Upper lobe of left lung (tissue), 6 donors: ENCODE measurements around the gene ATF6. TPM values are rescaled to one million over a fixed set of nuclear protein-coding genes. Genes with fewer than 3 reads are reported as not detected.

Experiments
- ATAC-seq, 2 donors: fragments of 200-7000 bp; cut with Tn5 transposase; one replicate each; pipeline ENCODE4 v1.9.1; 2022; ENCODE audit warnings: mild to moderate bottlenecking in 2 of 2, moderate library complexity in 2 of 2; ENCODE audit not compliant: low FRiP score in 2 of 2
- DNase-seq, 2 donors: peaks; one replicate each; pipeline ENCODE4 v3.0.0-alpha.2; 2019 to 2020
- H3K27ac ChIP-seq, 4 donors: fragments of 200-600 bp; sonication (generic); one replicate each; pipeline ENCODE4 v1.5.1; 2016 to 2019
- H3K27me3 ChIP-seq, 4 donors: fragments of 200-600 bp; sonication (generic); one replicate each; pipeline ENCODE4 v1.5.1; 2017 to 2019
- H3K36me3 ChIP-seq, 4 donors: fragments of 200-600 bp; sonication (generic); one replicate each; pipeline ENCODE4 v1.5.1; 2016 to 2019
- H3K4me1 ChIP-seq, 4 donors: fragments of 200-600 bp; sonication (generic); one replicate each; pipeline ENCODE4 v1.5.1; 2018 to 2019
- H3K4me3 ChIP-seq, 4 donors: fragments of 200-600 bp; sonication (generic); one replicate each; pipeline ENCODE4 v1.5.1; 2017 to 2019; ENCODE audit warnings: mild to moderate bottlenecking in 2 of 4, moderate library complexity in 1 of 4
- H3K9me3 ChIP-seq, 4 donors: fragments of 200-600 bp; sonication (generic); one replicate each; pipeline ENCODE4 v1.5.1; 2018 to 2019
- EP300 ChIP-seq, 4 donors: sonication (generic); formaldehyde crosslinking; IDR thresholded peaks; one replicate each; pipeline ENCODE4 v1.5.1; 2017; ENCODE audit warnings: antibody characterized with exemption in 4 of 4, control low read depth in 2 of 4
- POLR2A ChIP-seq, 4 donors: fragments of 450-650 bp; IDR thresholded peaks; one replicate each; pipeline ENCODE4 v1.5.1; 2016 to 2017; ENCODE audit warnings: antibody characterized with exemption in 4 of 4, mild to moderate bottlenecking in 2 of 4
- POLR2AphosphoS5 ChIP-seq, 2 donors: sonication (generic); formaldehyde crosslinking; IDR thresholded peaks; one replicate each; pipeline ENCODE4 v1.5.1; 2017; ENCODE audit warnings: antibody characterized with exemption in 2 of 2
- WGBS, 2 donors: methylation state at CpG; one replicate each; pipeline ENCODE4 v1.1.5; 2017 to 2018; 5-methylcytosine and 5-hydroxymethylcytosine counted together
- total RNA-seq, 6 donors: library from RNA; depleted of rRNA in 4 of 6; stranded (reverse); fragments of >200 nt in 4 of 6; gene quantifications; one replicate each; pipeline versions ENCODE4 v1.1.0 to v1.2.1, GENCODE V29; 2016 to 2021
- TF ChIP-seq, protein P1 (sequence below), 6 experiments: fragments of 450-650 bp in 4 of 6; fragments of 200-600 bp in 2 of 6; sonication (generic) in 2 of 6; IDR thresholded peaks; one replicate each; pipeline ENCODE4 v1.5.1; 2016 to 2019; ENCODE audit warnings: antibody characterized with exemption in 6 of 6
- donor health status: DM: no; HTN: no; CAD: no; lungs with moderate emphysema.
- donor health status: DM: no; HTN: yes; CAD: no; lungs with severe emphysema.

Gene ATF6
- total RNA-seq, 6 donors from 2014 or later = 14.2 to 36.7 (median 27.0) TPM

DNA sequence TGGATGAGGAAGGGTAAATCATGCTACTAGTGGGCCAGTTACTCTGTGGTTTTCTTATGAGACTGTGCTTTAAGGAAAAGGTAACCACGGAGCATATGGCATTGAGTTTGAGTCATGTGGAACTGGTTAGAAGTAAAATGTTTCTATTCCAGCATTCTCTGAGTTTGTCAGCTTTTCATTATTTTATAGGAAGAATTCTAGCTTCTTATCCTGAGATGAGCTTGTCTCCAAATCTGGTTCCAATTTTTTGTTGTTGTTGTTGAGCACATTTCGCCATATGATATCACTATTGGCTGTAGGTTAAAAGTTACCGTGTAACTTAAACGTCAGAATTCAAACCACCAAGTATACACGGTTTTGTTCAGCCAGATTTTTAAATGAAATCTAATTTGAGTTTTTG, 69.9 kb downstream of the ATF6 start:
- H3K4me1 ChIP-seq = no peaks in the 10 kb centered on the region
- TF ChIP-seq EP300 (IDR thresholded peaks at IDR 0.05) (no peak), POLR2AphosphoS5 (IDR thresholded peaks at IDR 0.05) (no peak), POLR2A (IDR thresholded peaks at IDR 0.05) (no peak)
- TF ChIP-seq, protein P1, sequence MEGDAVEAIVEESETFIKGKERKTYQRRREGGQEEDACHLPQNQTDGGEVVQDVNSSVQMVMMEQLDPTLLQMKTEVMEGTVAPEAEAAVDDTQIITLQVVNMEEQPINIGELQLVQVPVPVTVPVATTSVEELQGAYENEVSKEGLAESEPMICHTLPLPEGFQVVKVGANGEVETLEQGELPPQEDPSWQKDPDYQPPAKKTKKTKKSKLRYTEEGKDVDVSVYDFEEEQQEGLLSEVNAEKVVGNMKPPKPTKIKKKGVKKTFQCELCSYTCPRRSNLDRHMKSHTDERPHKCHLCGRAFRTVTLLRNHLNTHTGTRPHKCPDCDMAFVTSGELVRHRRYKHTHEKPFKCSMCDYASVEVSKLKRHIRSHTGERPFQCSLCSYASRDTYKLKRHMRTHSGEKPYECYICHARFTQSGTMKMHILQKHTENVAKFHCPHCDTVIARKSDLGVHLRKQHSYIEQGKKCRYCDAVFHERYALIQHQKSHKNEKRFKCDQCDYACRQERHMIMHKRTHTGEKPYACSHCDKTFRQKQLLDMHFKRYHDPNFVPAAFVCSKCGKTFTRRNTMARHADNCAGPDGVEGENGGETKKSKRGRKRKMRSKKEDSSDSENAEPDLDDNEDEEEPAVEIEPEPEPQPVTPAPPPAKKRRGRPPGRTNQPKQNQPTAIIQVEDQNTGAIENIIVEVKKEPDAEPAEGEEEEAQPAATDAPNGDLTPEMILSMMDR (IDR thresholded peaks at IDR 0.05) = no peak
- peaks cover 0 to 12% (median 1%) of the 10 kb centered on the region in 4 donors for H3K36me3 ChIP-seq
- no peaks in the 10 kb centered on the region for H3K27me3 ChIP-seq
- DNase-seq = no peak
- no peak for ATAC-seq
- WGBS, 2 donors = 82 to 92% methylated on average over 5 of the region's 5 CpGs
- H3K9me3 ChIP-seq = no peaks in the 10 kb centered on the region
- no peak overlapping the region for H3K4me3 ChIP-seq
- H3K27ac ChIP-seq = no peak overlapping the region

DNA sequence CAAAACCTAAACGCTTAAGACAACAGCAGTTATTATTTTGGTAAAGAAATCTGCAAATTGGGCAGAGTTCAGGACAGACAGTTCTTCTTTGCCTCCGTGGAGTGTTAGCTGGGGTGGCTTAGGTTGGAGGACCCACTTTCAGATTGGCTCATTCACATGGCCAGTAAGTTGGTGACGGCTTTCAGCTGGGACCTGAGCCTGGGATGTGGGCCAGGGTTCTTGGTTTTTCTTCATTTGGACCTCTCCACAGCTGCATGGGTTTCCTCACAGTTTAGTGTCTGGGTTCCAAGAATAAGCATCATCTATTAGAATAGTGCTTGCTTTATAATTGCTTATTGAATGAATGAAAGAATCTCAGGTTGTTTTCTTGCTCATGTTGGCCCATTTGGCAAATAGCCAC, 72.2 kb downstream of the ATF6 start:
- ATAC-seq (peak in 1 of 2 donors; percentile 32), DNase-seq (no peak)
- peaks cover 0 to 4% (median 0%) of the 10 kb centered on the region in 4 donors for H3K4me1 ChIP-seq
- no peak overlapping the region for H3K4me3 ChIP-seq
- H3K36me3 ChIP-seq = peaks cover 0 to 21% (median 3%) of the 10 kb centered on the region in 4 donors
- H3K9me3 ChIP-seq = no peaks in the 10 kb centered on the region
- no peak overlapping the region for H3K27ac ChIP-seq
- 88 to 92% methylated on average over 3 of the region's 3 CpGs for WGBS, 2 donors
- no peak for TF ChIP-seq EP300 (IDR thresholded peaks at IDR 0.05)
- TF ChIP-seq POLR2AphosphoS5 (IDR thresholded peaks at IDR 0.05) = no peak
- TF ChIP-seq, protein P1 (IDR thresholded peaks at IDR 0.05) = no peak
- TF ChIP-seq POLR2A (IDR thresholded peaks at IDR 0.05) = no peak
- H3K27me3 ChIP-seq = no peaks in the 10 kb centered on the region

DNA sequence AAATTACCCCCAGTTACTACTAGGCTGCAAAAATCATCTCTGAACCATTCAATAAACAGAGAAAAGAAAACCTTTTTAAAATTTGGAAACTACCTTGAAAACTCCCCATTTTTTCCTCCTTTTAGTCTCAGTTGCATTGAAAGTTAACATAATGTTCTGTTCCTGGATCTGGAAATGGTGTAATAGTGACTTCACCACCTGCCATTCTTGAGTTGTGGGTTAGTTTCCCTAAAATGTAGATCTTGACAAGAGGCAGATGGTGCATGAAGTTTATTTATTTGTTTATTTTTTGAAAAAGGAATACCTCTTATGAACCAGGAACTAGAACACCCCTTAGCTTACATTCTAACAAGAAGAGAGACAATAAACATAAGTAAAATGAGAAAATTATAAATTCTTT, 72.8 kb downstream of the ATF6 start:
- no peak for DNase-seq
- peaks cover 0 to 21% (median 3%) of the 10 kb centered on the region in 4 donors for H3K36me3 ChIP-seq
- H3K27ac ChIP-seq = no peak overlapping the region
- H3K4me3 ChIP-seq = no peak overlapping the region
- no peaks in the 10 kb centered on the region for H3K9me3 ChIP-seq
- no peak for ATAC-seq
- TF ChIP-seq POLR2A (IDR thresholded peaks at IDR 0.05) (no peak), POLR2AphosphoS5 (IDR thresholded peaks at IDR 0.05) (no peak), EP300 (IDR thresholded peaks at IDR 0.05) (no peak)
- TF ChIP-seq, protein P1 (IDR thresholded peaks at IDR 0.05) = no peak
- H3K4me1 ChIP-seq = peaks cover 0 to 4% (median 0%) of the 10 kb centered on the region in 4 donors
- H3K27me3 ChIP-seq = no peaks in the 10 kb centered on the region

DNA sequence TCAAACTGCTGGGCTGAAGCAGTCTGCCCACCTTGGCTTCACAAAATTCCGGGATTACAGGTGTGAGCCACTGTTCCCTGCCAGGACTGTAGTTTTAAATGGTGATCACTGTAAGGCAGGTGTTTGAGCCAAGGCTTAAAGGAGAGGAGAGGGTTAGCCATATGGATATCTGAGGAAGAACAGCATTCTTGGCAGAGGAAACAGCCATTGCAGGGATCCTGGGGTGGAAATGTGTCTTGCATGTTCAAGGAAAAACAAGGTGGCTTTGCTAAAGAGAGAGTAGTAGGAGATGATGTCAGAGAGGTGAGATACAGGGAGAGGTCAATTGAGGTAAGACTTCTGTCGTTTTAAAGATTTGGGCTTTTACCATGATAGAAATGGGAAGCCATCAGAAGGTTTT, 73.5 kb downstream of the ATF6 start:
- DNase-seq (no peak), ATAC-seq (no peak)
- no peaks in the 10 kb centered on the region for H3K27me3 ChIP-seq
- peaks cover 0 to 24% (median 3%) of the 10 kb centered on the region in 4 donors for H3K36me3 ChIP-seq
- H3K27ac ChIP-seq = no peak overlapping the region
- 90 to 93% methylated on average over 2 of the region's 2 CpGs for WGBS, 2 donors
- TF ChIP-seq POLR2AphosphoS5 (IDR thresholded peaks at IDR 0.05) (no peak), POLR2A (IDR thresholded peaks at IDR 0.05) (no peak), EP300 (IDR thresholded peaks at IDR 0.05) (no peak)
- TF ChIP-seq, protein P1 (IDR thresholded peaks at IDR 0.05) = no peak
- no peaks in the 10 kb centered on the region for H3K9me3 ChIP-seq
- H3K4me3 ChIP-seq = no peak overlapping the region
- peaks cover 0 to 4% (median 0%) of the 10 kb centered on the region in 4 donors for H3K4me1 ChIP-seq

DNA sequence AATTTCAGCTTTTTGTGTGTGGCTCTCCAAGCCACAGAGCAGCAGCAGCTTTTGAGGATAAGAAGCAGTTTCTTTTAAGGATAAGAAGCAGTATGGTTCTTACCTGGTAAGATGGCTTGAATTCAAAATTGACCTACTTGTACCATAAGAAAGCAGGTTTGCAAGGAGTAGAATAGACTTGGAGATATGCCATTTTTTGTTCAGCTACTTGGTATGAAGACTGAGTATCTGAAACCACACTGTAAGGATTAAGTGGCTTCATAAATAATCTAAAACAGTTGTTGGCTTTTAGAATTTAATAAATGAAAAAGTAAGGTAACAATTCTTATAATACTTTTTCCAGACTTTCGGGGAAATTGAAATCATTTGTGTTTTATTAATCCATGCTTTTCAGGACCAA, 74.2 kb downstream of the ATF6 start:
- Histone ChIP-seq H3K27ac (no peak overlapping the region), H3K9me3 (no peaks in the 10 kb centered on the region), H3K4me3 (no peak overlapping the region), H3K4me1 (peaks cover 0 to 4% (median 0%) of the 10 kb centered on the region in 4 donors), H3K36me3 (peaks cover 0 to 24% (median 3%) of the 10 kb centered on the region in 4 donors), H3K27me3 (no peaks in the 10 kb centered on the region)
- TF ChIP-seq POLR2AphosphoS5 (IDR thresholded peaks at IDR 0.05) = no peak
- no peak for TF ChIP-seq POLR2A (IDR thresholded peaks at IDR 0.05)
- TF ChIP-seq, protein P1 (IDR thresholded peaks at IDR 0.05) = no peak
- no peak for TF ChIP-seq EP300 (IDR thresholded peaks at IDR 0.05)
- 98 to 100% methylated on average over 1 of the region's 1 CpG for WGBS, 2 donors
- DNase-seq (no peak), ATAC-seq (no peak)
